MCF 10A (cell line): ENCODE data around the gene UNC13B. TPM values are rescaled to one million over a fixed set of nuclear protein-coding genes. Genes with fewer than 3 reads are reported as not detected.
"Not testable (repeated sequence)": the region's sequence is repeated elsewhere in the genome, so short reads cannot be mapped to it uniquely, and the experiment has no call there.

Experiments
- BruUV-seq: library from RNA; stranded (reverse); fragments of 400-500 nt; replicated peaks from 2 replicates; lab custom pipeline; 2021; lab: Mats Ljungman, UMichigan
- CTCF ChIA-PET: fragments of 300-600 bp; sonication (Branson Sonifier 250); formaldehyde crosslinking; extraction: SDS; loops from one replicate; lab custom pipeline; 2021; ENCODE audit warnings: antibody characterized with exemption, inconsistent platforms; lab: Yijun Ruan, JAX
- POLR2A ChIA-PET: fragments of 300-600, 350-650 bp; sonication (Branson Sonifier 250); formaldehyde crosslinking; extraction: SDS; loops from one replicate; lab custom pipeline; 2020; ENCODE audit warnings: antibody characterized with exemption, inconsistent platforms; lab: Yijun Ruan, JAX
- DNase-seq: peaks from one replicate; pipeline ENCODE4 v3.0.0-alpha.2; 2018; ENCODE audit not compliant: unreplicated experiment
- H3K27ac Mint-ChIP-seq: one replicate; pipeline ENCODE4 v1.8.0; 2022; ENCODE audit warnings: mild to moderate bottlenecking, low read depth, mixed read lengths; ENCODE audit not compliant: unreplicated experiment
- H3K27me3 Mint-ChIP-seq: one replicate; pipeline ENCODE4 v1.8.0; 2022; ENCODE audit warnings: mixed read lengths; ENCODE audit not compliant: insufficient read depth, unreplicated experiment
- H3K36me3 Mint-ChIP-seq: one replicate; pipeline ENCODE4 v1.8.0; 2022; ENCODE audit warnings: mild to moderate bottlenecking, moderate library complexity, mixed read lengths; ENCODE audit not compliant: insufficient read depth, unreplicated experiment
- H3K4me1 Mint-ChIP-seq: one replicate; pipeline ENCODE4 v1.8.0; 2022; ENCODE audit warnings: mixed read lengths; ENCODE audit not compliant: insufficient read depth, unreplicated experiment
- H3K4me3 Mint-ChIP-seq: one replicate; pipeline ENCODE4 v1.8.0; 2022; ENCODE audit warnings: mild to moderate bottlenecking, moderate library complexity, mixed read lengths; ENCODE audit not compliant: unreplicated experiment
- H3K9me3 Mint-ChIP-seq: one replicate; pipeline ENCODE4 v1.8.0; 2022; ENCODE audit warnings: mixed read lengths; ENCODE audit not compliant: unreplicated experiment
- intact Hi-C: fragments of 100-400 bp; cut with micrococcal nuclease; formaldehyde crosslinking; loops from 2 replicates; pipeline ENCODE4 v1.14.1; 2022
- total RNA-seq: library from RNA; stranded (reverse); gene quantifications from 2 replicates; pipeline ENCODE4 v1.2.3, GENCODE V29; 2022
- TF ChIP-seq, protein P1 (sequence below): fragments of 200-600 bp; IDR thresholded peaks from one replicate; pipeline ENCODE4 v1.8.0; 2022; ENCODE audit warnings: antibody characterized with exemption, mild to moderate bottlenecking; ENCODE audit not compliant: unreplicated experiment

The UNC13B gene
- total RNA-seq, 1 experiment from 2014 or later = 22.9 TPM

DNA sequence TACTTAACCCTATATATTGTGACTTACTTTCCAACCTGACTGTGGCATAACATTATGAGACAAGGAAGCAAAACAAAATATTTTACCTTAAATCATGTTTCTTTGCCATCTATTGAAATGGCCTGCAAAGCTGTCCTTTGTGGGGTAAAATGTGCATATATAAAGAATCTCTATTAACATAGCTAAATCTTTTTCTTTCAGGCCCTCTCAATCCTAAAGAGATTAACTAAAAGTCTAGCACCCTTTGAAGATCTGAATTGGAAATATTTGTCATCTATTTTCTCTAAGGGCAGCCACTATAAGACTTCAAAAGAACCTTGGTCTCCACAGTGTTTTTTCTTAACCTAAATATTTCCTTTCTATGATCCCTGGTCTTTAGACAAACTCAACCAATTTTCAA lies 5.0 kb upstream of the UNC13B start:
- DNase-seq = no peak
- no peaks in the 10 kb centered on the region for H3K27me3 Mint-ChIP-seq
- no peak overlapping the region for H3K4me3 Mint-ChIP-seq
- no TSS peak for BruUV-seq
- no peaks in the 10 kb centered on the region for H3K36me3 Mint-ChIP-seq
- ChIA-PET POLR2A (interaction anchor here (0.6 kb wide), 1 partner anchor 25 kb away, joined by 5 read pairs; no protein-coding TSS in a partner anchor), CTCF (no interaction called here)
- TF ChIP-seq, protein P1, sequence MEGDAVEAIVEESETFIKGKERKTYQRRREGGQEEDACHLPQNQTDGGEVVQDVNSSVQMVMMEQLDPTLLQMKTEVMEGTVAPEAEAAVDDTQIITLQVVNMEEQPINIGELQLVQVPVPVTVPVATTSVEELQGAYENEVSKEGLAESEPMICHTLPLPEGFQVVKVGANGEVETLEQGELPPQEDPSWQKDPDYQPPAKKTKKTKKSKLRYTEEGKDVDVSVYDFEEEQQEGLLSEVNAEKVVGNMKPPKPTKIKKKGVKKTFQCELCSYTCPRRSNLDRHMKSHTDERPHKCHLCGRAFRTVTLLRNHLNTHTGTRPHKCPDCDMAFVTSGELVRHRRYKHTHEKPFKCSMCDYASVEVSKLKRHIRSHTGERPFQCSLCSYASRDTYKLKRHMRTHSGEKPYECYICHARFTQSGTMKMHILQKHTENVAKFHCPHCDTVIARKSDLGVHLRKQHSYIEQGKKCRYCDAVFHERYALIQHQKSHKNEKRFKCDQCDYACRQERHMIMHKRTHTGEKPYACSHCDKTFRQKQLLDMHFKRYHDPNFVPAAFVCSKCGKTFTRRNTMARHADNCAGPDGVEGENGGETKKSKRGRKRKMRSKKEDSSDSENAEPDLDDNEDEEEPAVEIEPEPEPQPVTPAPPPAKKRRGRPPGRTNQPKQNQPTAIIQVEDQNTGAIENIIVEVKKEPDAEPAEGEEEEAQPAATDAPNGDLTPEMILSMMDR = no peak
- no peak overlapping the region for H3K27ac Mint-ChIP-seq
- H3K4me1 Mint-ChIP-seq = no peaks in the 10 kb centered on the region
- H3K9me3 Mint-ChIP-seq = no peaks in the 10 kb centered on the region
- intact Hi-C loops = no loop called here

DNA sequence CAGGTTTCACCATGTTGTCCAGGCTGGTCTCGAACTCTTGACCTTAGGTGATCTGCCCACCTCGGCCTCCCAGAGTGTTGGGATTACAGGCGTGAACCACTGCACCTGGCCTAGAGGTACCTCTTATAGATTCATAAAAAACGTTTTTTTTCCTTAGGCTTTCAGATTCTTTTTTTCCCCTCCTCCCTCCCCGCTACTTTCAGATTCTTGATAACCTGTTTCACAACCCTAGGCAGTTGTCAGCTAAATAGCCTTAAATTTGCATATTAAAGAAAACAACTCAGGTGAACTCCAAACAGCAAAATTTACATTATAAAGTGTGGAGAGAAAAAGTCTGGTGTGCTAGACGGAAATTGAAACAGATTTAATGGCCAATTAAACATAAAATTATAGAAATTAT lies 4.0 kb upstream of the UNC13B start:
- H3K4me1 Mint-ChIP-seq, BruUV-seq, H3K27ac Mint-ChIP-seq, H3K36me3 Mint-ChIP-seq, H3K4me3 Mint-ChIP-seq, DNase-seq, H3K27me3 Mint-ChIP-seq, H3K9me3 Mint-ChIP-seq, POLR2A ChIA-PET, intact Hi-C loops: not testable (repeated sequence)
- CTCF ChIA-PET = interaction anchor here (0.6 to 0.7 kb wide), 2 partner anchors 306 to 455 kb away, joined by 3 to 5 read pairs; no protein-coding TSS in a partner anchor

- TF ChIP-seq, protein P1 = no peak
- DNase-seq = no peak
- ChIA-PET CTCF (interaction anchor here (0.7 kb wide), 1 partner anchor 454 kb away, joined by 5 read pairs; no protein-coding TSS in a partner anchor), POLR2A (no interaction called here)
- no peak overlapping the region for H3K4me3 Mint-ChIP-seq
- H3K36me3 Mint-ChIP-seq = no peaks in the 10 kb centered on the region
- H3K9me3 Mint-ChIP-seq = no peaks in the 10 kb centered on the region
- peaks cover 10% of the 10 kb centered on the region for H3K4me1 Mint-ChIP-seq
- H3K27me3 Mint-ChIP-seq = no peaks in the 10 kb centered on the region
- intact Hi-C loops = no loop called here
- no TSS peak for BruUV-seq
- no peak overlapping the region for H3K27ac Mint-ChIP-seq
Measured at GRCh38 chr9:35158501-35159280, 3.1 kb upstream of the UNC13B start.

- TF ChIP-seq, protein P1 = no peak
- Mint-ChIP-seq H3K27ac (peak overlapping the region; percentile 94), H3K9me3 (no peaks in the 10 kb centered on the region), H3K36me3 (no peaks in the 10 kb centered on the region), H3K27me3 (no peaks in the 10 kb centered on the region), H3K4me3 (peak overlapping the region; percentile 91), H3K4me1 (peaks cover 18% of the 10 kb centered on the region)
- POLR2A ChIA-PET = interaction anchor here (0.6 to 5.2 kb wide), 19 partner anchors 10 to 442 kb away, joined by 3 to 54 read pairs (median 4); partner anchors contain the start of genes ATOSB, FANCG, STOML2 and VCP
- intact Hi-C loops = loop anchor here (2.0 to 5.0 kb wide), 2 partner anchors 46 to 315 kb away; no protein-coding TSS in a partner anchor
- CTCF ChIA-PET = interaction anchor here (0.6 to 1.9 kb wide), 11 partner anchors 11 to 391 kb away, joined by 3 to 10 read pairs (median 3); no protein-coding TSS in a partner anchor
- TSS peak; percentile 39 for BruUV-seq
- DNase-seq = no peak
Measured at GRCh38 chr9:35162605-35163315, 951 bp downstream of the UNC13B start.
